CD4-positive, alpha-beta T cell treated with Interleukin-6 at 100 ng/mL for 8 hours (primary cell): Measurements from ENCODE around the gene CASTOR1.

Experiments used
- DNase-seq: peaks from one replicate; pipeline ENCODE4 v3.0.0-alpha.2; 2020; ENCODE audit warnings: mixed read lengths, low spot score

CASTOR1 gene

GRCh38 chr22:30284172-30284571 lies 5.1 kb downstream of the CASTOR1 start:
- DNase-seq = no peak

GRCh38 chr22:30283342-30283741 lies 6.0 kb downstream of the CASTOR1 start:
- DNase-seq = no peak

- DNase-seq = no peak
Observed at GRCh38 chr22:30282616-30283046, 6.7 kb downstream of the CASTOR1 start.

GRCh38 chr22:30280505-30280904 lies 8.8 kb downstream of the CASTOR1 start:
- no peak for DNase-seq

- no peak for DNase-seq
Observed at GRCh38 chr22:30279932-30280331, 9.4 kb downstream of the CASTOR1 start.

- DNase-seq = no peak
Observed at GRCh38 chr22:30279046-30279788, 10.1 kb downstream of the CASTOR1 start.

GRCh38 chr22:30277547-30278344 lies 11.6 kb downstream of the CASTOR1 start:
- DNase-seq = no peak

GRCh38 chr22:30276039-30276438 lies 13.3 kb downstream of the CASTOR1 start:
- DNase-seq = no peak

GRCh38 chr22:30275625-30276024 lies 13.7 kb downstream of the CASTOR1 start:
- DNase-seq = peak; percentile 34

- DNase-seq = no peak
Observed at GRCh38 chr22:30274437-30274812, 14.9 kb downstream of the CASTOR1 start.

- DNase-seq = no peak
Observed at GRCh38 chr22:30273711-30274436, 15.4 kb downstream of the CASTOR1 start.

- no peak for DNase-seq
Observed at GRCh38 chr22:30272781-30273601, 16.3 kb downstream of the CASTOR1 start.

GRCh38 chr22:30270832-30271231 lies 18.5 kb downstream of the CASTOR1 start:
- no peak for DNase-seq

GRCh38 chr22:30268331-30268730 lies 21.0 kb downstream of the CASTOR1 start:
- DNase-seq = no peak

GRCh38 chr22:30267382-30268302 lies 21.7 kb downstream of the CASTOR1 start:
- DNase-seq = peak; percentile 46

- DNase-seq = peak; percentile 71
Observed at GRCh38 chr22:30266445-30267381, 22.6 kb downstream of the CASTOR1 start, which contains the start of gene OSM. TSS of gene OSM (minus strand) at chr22:30266851. CDS start at chr22:30266799, 52 bp downstream.

GRCh38 chr22:30265823-30266444 lies 23.4 kb downstream of the CASTOR1 start:
- DNase-seq = peak; percentile 80

- DNase-seq = no peak
Observed at GRCh38 chr22:30265131-30265720, 24.1 kb downstream of the CASTOR1 start.

- DNase-seq = no peak
Observed at GRCh38 chr22:30263883-30264282, 25.4 kb downstream of the CASTOR1 start.
